UCSD-AML1 (cell line): ENCODE results near the gene EPHB1.
"Not testable (repeated sequence)": the region's sequence is repeated elsewhere in the genome, so short reads cannot be mapped to it uniquely, and the experiment has no call there.

Experiments
- DNase-seq: peaks from one replicate; lab custom pipeline; 2025; ENCODE audit not compliant: unreplicated experiment; lab: John Stamatoyannopoulos, UW

EPHB1 gene

DNA sequence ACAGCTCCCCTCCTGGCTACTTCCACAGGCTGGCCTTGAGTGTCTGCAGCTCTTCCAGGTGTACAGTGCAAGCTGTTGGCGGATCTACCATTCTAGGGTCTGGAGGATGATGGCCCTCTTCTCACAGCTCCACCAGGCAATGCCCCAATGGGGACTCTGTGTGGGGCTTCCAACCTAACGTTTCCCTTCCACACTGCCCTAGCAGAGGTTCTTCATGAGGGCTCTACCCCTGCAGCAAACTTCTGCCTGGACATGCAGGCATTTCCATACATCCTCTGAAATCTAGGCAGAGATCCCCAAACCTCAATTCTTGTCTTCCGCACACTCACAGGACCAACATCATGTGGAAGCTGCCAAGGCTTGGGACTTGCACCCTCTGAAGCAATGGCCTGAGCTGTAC, 438.4 kb downstream of the EPHB1 start:
- DNase-seq: not testable (repeated sequence)

DNA sequence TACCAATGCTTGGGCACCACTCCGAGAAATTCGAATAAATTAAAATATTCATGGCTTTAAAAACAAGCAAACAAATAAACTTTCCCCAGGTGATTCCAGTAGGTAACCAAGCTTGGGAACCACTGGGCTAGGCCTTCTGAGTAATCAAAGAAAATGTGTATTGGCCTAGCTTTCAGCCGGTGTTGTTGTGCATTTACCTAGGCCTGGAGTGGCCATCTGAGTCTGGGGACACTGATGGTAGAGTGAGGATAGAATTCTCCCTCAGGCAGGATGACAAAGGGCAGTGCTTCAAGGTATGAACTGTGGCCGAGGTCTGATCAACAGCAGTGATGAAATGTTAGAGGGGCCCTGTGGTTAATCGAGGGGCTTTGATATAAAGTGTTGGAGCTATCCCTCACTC, 440.5 kb downstream of the EPHB1 start:
- DNase-seq: no peak

DNA sequence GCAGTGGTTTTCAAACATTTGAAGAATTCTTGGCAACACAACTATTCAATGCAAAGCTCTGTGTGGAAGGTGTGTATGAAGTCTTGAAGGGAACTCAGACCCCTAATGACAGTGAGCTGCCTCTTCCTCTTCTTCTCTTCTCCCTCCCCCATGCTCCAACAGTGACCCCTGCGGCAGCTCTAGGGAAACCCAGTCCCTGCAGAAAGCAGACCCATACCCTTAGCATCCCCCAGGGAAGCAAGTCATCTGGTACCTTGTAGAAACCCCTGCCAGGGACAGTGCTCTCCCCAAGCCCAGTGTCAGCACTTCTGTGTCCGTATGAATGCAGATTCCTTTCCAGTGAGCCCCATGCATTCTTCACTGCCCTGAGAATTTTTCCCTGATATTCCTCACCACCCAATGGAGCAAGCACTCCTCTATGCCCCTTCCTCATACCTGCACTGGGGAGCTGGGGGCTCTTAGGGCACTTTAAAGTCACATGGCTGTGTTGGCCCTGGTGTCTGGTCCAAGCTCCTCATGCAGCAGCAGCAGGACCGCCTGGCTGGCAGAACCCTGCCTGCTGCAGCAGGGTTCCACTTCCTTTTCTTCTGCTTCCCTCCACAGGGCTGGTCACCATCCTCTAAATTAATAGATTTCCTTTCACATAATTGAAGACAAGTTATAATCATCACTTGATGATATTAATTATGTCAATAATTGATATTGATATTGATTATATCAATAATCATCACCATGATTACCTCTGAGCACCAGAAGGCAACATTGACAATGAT, 442.5 kb downstream of the EPHB1 start:
- no peak for DNase-seq

DNA sequence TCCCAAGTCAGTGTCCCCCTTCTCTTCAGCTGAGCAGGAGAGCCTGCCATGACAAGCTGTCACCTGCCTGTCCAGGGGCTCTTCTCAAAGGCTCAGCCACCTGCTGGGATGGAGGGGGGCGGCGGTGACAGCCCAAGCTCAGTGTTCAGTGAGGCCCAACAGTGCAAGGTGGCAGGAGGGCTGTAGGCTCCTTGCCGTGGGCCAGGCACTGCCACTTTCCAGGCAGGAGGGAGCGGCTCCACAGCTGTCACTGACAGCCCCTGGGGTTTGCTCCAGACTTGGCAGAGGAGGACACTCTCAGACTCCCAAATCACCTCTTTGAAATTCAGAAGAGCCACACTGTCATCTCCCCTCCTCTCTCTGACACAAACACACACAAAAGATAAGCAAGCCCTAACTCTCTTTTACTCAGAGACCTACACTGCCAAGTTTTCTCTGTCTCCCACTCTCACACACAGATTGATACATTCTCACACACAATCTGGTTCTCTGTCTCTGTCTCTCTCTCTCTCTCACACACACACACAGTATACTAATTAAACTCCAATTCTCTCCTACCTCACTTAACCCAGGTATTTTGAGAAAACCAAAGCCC, 443.3 kb downstream of the EPHB1 start:
- no peak for DNase-seq

DNA sequence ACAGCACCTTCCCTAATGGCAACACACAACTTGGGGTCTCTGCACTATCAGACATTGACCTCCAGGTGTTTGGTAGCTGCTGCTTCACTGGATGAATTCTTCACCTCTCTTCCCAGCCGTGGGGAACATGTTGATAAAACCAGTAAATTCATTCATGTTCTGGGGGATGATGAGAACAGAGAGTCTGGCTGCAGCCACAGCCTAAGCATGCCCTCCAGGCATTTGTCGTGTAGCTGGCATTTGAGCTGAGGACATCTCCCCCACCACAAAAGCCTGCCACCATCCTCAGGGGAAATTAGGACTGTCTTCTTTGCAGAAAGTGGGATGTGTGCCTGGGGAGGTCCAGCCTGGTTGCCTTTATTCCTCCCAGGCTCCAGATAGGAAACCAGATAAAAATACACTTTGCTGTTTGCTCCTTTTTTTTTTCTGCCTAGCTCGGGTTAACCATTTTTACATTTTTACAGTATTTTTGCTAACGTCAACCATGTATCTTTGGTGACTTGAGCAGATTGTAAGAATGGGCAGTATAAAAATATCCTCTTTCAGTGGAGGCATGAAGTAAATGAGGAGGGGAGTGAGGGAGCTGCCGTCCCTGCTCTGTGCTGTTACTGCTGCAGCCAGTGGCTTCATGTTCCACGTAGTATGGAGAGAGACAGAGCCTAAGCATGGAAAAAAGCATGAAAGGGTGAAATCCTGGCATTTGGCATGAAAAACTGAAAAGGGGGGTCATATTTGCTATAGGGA, 444.0 kb downstream of the EPHB1 start:
- DNase-seq: no peak

DNA sequence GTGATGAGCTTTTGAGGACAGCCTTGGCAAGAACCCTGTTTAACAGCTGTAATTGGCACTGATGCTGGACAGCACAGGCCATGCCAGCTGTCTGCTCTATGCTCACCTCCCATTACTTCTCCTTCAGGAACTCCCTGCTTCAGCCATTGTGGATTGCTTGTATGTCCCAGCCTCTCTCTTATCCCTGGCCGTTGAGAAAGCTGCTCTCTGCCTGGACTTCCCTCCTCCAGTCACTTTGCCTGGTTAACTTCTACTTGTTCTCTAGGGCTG, 444.5 kb downstream of the EPHB1 start:
- no peak for DNase-seq

DNA sequence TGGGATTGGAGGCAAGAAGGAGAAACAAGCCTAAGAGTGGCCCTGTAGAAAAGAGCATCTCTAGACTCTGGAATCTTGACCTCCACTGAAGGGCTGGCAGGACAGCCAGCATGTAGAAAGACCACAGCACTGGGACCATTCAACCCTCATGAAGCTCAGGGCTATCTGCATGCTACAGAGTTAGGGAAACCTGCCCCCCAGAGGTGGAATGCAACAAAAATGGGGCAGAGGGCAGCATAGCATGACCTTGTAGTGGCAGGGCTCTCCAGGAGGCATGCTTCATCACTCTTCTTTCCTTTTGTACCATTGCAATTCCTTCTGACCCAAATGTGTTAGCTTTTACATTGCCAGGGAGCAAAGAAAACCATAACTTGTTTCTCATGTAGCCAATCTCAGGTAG, 445.4 kb downstream of the EPHB1 start:
- DNase-seq: no peak

DNA sequence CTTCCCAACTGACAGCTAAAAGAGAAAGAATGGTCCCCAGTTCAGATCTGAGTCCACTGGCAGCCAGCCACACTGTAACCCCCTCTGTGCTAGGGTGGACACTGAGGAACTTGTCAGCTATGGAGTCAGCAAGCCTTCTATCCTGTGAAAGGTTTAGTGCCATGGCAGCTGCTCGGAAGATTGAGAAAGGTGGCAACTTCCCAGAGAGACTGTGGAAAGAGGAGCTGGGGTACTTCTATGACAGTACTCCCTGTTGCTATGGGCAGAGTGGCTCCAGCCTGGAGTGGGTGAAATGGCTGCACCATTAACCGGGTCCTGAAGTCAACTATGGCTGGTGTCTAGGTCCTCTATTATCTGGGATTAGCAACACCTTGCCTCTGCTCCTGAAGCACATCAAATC, 447.2 kb downstream of the EPHB1 start:
- no peak for DNase-seq

DNA sequence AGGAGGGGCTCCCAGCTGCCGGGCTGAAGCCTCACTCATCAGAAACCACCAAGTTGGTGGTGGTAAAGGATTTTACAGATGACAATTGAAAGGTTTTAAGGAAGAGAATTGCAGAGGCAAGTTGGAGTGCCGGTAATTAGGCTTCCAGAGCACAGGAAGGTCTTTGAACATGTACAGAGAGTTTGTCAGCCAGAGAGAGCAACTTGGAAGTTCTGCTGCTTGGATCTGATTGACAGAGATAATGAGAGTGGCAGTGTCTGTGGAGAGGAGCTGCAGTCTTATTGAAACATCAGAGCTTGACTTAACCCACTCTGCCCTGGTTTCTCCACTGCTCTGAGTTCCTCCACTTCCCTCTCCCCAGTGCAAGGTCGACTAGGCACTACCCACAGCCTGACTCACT, 448.6 kb downstream of the EPHB1 start:
- DNase-seq: no peak

DNA sequence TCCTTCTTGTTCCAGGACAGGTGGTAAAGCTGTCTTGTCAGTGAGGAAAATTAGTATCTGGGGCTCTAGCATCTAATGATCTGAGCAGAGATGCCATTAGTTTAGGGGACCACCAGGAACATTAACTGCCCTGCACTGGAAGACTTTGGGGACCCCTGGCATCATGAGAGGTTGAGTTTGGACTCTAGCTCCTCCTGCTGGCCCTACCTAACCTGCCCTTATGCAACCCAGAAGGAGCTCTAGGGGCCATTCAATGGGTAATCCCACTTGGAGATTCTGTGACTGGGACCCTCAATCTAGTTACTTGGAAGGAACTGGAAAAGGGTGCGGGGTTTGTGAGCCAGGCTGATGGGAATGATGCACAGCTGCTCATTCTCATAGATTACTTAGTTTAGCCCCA, 451.0 kb downstream of the EPHB1 start:
- no peak for DNase-seq

DNA sequence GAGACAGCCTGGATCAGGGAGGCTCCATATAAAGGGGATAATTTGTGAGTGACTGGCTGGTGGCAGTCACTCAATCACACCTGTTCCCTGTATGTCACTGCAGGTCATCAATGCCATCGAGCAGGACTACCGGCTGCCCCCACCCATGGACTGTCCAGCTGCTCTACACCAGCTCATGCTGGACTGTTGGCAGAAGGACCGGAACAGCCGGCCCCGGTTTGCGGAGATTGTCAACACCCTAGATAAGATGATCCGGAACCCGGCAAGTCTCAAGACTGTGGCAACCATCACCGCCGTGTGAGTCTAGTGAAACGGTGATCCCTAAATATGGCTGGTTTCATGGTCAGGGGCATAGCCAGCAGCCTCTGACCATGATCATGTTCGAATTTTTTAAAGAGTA, 453.2 kb downstream of the EPHB1 start:
- DNase-seq: no peak

DNA sequence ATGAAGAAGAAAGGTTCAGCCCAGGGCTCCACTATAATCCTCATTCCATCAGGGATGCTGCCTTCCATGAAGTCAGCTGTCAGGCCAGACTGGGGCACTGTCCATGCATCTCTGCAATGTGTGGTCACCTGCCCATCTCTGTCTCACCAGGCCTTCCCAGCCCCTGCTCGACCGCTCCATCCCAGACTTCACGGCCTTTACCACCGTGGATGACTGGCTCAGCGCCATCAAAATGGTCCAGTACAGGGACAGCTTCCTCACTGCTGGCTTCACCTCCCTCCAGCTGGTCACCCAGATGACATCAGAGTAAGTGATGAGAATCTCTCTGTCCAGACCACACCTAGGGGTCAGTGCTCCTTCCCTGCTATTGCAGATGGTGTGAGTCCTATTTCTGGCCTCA, 454.1 kb downstream of the EPHB1 start:
- no peak for DNase-seq

DNA sequence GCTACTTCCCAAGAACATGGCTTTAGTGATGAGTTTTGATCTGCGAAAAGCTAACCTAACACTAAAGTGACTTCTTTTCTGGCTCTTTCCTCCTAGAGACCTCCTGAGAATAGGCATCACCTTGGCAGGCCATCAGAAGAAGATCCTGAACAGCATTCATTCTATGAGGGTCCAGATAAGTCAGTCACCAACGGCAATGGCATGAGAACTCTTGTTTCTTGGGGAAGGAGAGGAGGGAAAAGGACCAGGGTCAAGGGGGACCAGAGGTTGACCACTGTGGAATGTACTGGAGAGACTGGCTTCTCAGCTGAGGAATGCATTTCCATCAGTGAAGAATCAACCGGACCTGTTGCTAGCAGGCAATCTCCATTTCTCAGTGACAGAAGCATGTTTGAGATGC, 463.9 kb downstream of the EPHB1 start:
- no peak for DNase-seq

DNA sequence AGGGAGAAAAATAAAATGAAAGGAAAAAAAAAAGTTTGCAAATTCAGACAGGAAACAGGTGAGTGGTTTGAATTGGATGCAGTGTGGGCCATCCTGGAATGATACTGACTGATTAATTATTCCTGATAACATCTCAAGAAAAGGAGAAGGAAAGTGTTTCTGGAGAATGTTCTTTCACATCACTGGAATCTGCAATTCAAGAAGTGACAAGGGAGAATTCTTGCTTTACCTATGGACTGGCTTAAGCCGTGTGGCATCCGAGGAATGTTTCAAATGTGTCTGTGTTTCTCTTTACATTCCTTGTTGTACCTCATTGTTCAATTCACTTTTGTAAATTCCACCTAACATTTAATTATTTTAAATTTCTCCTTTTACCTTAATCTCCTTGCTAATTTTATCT, 465.0 kb downstream of the EPHB1 start:
- DNase-seq: no peak

DNA sequence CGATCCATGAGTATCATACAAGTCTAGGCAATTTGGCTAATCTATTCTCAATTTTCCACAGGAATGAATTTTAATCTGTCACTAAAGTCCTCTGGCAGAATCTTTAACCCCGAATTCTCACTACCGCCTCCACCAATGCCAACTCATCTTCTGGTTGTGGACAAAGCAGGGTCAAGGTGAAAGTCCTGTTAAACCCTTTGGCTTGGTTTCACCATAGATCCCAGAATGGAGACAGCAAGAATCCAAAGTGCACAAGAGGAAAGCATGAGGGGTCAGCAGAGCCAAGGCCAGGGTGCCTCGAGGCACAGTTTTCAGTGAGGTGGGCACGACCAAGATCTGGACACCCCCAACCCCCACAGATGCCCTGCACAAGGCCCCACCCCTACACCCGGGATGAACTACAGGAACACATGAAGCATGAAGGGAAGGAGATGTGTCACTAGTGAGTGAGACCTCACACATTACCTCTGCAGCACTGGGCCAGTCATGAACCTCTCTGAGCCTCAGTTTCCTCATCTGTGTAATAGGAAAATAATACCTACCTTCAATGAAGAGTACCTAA, 466.2 kb downstream of the EPHB1 start:
- no peak for DNase-seq

DNA sequence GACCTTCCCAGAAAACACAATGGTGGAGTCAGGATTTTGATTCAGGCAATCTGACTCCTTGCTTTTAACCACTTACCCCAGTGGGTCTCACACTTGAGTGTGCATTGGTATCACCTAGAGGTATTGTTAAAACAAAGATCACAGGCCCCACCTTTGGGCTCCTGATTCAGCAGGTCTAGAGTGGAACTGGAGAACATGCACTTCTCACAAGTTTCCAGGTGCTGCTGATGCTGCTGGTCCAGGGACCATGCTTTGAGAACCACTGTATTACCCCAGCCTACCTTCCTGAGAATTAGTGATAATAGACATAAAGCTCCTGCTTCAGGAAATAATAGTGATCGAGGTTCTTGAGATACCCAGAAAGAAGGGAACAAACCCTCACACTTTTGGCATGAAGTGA, 466.9 kb downstream of the EPHB1 start:
- no peak for DNase-seq

DNA sequence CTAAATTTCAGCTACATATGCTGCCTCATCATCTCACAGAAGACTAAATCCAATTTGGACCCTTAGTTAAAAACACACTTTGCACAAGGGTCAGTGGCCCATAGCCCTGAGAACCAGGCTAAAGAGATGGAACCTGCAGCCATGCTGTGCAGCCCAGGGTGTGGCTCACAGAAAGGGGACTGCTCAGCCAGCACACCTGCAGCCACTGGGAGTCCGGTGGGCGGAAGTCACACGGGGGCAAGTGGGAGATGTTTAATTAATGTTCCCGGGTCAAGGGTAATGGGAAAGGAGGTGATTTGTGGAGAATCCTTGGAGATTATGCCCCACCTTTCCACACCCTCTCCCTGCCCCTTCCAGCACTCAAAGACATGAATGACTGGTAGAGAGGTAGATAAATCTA, 467.4 kb downstream of the EPHB1 start:
- DNase-seq: no peak

DNA sequence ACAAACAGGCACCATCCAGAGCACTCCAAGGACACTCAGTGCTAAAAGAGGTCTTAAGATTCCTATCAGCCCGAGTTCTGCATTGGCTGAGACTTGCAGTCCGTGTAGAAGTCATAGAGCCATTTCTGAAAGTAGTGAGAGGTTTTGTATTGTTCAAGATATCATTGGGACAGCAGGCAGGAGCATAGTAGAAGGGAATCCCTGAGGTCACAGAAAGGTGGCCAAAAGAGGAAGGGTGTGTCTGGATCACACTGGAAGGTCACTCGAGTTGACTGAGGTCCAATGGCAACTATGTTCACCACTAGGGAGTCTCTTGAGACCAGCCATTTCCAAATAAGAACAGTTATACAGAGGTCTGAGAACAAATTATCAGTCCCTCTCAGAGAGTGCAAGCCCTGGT, 468.3 kb downstream of the EPHB1 start:
- DNase-seq: no peak

DNA sequence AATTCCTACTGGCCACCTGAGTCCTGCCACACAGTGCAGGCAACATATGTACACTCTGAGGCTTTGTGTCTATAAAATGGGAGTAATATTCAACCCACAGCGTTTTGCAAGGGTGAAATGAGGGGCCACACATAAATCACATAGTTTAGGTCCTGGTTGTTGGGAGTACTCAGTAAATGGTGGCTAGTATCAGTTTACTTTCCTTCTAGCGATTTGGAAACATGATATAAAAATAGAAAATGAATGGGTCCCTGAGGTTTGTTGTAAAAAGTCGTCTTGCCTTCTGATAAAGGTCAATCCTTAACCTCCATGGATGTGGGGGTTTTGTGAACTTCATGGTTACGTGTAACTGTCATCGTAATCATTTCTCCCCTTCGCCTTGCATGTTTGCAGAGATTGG, 472.4 kb downstream of the EPHB1 start:
- DNase-seq: no peak

DNA sequence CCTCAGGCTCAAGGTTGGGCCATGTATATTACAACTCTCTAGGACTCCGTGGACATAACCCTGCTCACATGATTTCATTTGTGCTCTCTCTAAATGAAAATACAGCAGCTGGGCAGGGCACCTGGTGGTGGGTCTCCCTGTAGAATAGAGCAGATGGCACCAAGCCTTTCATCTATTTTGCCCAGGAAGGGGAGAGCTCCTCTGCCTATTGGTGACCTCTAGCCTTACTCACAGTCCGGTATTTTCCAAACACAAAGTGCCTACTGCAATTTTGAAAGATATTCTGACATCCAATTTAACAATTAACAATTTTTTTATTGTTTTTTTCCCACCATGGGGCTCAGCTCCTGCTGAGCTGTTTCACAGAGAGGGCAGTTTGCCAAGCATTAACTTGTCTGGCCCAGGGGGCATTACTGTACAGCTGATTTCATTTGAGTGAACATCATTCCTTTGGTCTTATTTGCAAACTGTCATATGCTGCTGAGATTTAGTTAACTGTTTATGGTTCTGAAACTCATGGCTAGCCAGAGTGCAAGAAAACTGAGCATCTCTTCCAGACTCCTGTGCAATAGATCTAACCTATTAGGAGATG, 474.0 kb downstream of the EPHB1 start:
- no peak for DNase-seq

DNA sequence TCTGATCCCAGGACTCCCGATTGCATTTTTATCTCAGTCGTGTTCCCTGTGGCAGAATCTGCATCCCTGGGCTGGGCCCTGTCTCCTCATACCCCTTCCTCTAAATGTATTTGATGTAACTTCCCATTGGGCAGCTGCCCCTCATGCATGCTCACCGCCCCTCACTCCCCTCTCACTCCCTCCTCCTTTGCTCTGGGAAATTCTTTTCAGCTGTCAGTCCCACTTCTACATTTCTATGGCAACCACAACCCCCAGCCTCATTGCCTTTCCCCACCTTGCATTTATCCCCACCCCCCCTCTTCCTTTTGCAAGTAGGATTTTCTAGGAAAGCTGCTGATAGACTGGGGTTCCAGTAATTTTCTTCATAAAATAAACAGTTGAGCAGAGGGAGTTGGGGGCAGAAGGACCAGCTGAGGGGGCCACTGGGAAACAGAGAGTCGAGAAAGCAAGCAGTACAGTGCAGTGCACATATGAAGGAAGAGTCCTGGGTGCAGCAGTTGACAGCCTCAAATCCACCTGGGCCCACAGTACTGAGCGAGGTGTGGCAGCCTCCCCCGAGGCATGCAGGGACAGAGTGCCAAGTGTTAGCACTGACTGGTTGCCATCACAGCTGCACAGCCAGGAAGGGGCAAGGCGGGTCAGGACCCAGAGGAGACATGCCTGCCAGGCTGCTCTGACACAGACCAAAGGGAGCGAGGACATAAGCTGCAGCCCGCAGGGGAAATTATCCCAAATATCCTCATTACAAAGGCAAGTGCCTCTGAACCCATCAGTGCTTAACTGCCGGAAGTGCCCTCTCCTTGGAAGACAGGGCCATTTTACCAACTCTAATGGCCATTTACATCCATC, 476.3 kb downstream of the EPHB1 start:
- DNase-seq: no peak
